GM12865 (cell line): ENCODE results near the gene TTC28.
A peak's percentile ranks its signal among the peaks of the same experiment; 100 is the strongest.

Experiments used
- DNase-seq: peaks from one replicate; pipeline ENCODE4 v3.0.0; 2010; ENCODE audit warnings: low read depth
- H3K4me3 ChIP-seq: 2 replicates; pipeline ENCODE4 v1.5.1; 2011; ENCODE audit warnings: mild to moderate bottlenecking, low read depth, low read length, control low read depth
- TF ChIP-seq, protein P1 (sequence below): IDR thresholded peaks from 2 replicates; pipeline ENCODE4 v1.5.1; 2011; ENCODE audit warnings: low read length, control low read depth, low read depth, inconsistent platforms; ENCODE audit not compliant: insufficient read depth; ENCODE audit errors: missing control alignments

Gene TTC28

DNA sequence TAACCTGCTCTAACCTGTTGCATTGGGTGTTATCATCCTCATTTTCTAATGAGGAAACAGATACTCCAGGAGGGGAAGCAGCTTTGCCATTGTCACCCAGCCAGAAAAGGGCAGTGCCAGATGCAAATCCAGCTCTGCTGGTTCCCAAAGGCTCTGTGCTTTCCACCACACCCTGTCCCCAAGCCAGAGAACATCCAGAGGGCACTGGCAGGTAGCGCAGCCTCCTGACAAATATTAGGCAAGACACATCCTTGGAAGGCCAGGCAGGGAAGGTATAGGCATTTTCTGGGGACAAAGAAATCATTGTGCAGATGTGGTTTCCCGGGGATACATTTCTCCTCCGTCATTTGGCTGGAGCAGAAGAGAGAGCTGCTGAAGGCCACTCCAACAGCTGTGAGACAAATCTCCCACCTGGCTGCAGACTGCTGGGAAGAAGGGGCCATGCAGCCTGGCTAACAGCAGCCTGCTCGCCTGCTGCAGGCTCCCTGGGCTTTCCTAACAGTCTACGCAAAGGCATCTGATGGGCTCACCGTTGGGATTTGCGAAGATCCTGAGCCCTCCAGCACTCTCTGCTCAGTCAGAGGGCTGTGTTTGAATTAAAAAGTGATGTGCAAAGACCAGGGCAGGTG is 666.7 kb downstream of the TTC28 start:
- no peak for DNase-seq
- H3K4me3 ChIP-seq: no peak overlapping the region
- TF ChIP-seq, protein P1, sequence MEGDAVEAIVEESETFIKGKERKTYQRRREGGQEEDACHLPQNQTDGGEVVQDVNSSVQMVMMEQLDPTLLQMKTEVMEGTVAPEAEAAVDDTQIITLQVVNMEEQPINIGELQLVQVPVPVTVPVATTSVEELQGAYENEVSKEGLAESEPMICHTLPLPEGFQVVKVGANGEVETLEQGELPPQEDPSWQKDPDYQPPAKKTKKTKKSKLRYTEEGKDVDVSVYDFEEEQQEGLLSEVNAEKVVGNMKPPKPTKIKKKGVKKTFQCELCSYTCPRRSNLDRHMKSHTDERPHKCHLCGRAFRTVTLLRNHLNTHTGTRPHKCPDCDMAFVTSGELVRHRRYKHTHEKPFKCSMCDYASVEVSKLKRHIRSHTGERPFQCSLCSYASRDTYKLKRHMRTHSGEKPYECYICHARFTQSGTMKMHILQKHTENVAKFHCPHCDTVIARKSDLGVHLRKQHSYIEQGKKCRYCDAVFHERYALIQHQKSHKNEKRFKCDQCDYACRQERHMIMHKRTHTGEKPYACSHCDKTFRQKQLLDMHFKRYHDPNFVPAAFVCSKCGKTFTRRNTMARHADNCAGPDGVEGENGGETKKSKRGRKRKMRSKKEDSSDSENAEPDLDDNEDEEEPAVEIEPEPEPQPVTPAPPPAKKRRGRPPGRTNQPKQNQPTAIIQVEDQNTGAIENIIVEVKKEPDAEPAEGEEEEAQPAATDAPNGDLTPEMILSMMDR: no peak

DNA sequence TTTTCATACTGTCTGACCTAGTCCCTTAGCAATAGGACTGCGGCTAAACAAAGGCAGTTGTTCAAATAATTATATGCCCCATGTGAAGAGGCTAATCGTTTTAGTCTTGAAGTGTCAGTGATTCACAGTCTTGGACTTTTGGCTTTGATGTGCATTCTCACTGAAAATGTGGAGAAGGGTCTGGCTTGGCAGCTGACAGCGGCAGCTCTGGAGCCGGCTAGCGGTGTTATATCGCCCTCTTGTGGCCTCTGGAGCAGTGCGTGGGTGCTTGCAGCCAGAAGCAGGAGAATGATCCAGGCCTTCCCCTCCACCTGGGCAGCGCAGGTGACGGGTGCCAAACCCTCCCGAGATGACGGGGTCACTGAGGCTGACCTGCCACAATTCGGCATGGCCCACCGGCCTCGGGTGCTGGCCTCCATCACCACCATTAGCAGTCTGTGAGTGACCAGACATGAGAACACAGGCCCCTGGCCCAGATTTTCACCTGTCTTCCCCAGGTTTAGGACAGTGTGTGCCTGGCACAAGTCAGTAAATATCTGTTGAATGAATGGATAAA is 670.3 kb downstream of the TTC28 start:
- DNase-seq: peak; percentile 78
- TF ChIP-seq, protein P1: peak; percentile 96
- H3K4me3 ChIP-seq: no peak overlapping the region

DNA sequence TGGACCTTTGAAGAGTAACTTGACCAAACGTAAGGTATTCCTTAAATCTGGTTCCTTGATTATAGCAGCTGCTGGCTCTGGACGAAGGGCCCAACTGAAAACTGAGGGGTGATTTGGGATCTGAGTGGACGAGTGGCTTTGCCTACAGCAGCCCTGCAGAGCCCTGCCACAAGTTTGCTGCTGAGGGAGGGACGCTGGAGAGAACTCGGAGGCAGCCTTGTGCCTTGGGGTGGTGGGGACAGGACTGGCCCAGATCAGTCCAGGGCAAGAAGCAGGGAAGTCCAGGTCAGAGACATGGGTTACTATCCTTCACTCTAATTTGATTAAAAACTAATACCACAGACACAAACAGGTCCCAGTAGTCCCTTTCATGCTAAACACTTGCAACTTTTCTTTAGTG is 671.0 kb downstream of the TTC28 start:
- DNase-seq: no peak
- TF ChIP-seq, protein P1: no peak
- no peak overlapping the region for H3K4me3 ChIP-seq

DNA sequence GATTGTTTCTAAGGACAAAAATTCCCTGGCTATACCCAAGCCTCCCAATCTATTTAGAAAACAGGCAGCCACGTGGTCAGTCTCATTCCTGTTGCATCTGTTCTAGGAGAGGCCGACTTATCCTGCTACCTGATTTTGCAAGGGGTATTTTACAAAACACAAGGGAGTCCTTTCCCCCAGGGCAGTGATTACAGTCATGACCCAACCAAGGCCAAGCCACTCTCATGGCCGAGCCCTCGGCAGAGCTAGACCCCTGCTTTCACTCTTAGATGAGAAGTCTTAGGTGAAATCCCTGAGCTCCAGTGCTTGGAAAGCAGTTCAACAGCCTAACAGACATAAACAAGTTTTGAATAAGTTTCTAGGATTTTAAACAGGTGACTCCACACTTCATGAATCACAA is 671.6 kb downstream of the TTC28 start:
- DNase-seq: no peak

DNA sequence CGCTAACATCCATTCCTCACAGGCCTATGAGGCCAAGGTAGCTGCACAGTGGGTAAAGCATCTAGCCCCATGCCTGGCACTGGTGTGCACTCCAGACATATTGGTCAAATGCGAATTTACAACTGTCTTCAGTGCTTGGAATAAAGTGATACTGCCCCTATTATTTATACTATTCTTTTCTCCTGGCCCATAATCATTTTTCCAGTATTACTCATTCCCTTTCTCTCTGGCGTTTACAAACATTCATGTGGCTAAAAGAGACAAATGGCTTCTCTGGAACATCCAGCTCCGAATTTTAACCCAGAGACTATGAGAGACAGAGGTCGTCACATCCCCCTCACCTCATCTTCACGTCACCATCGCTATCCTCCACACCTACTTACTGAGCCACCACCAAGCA is 673.4 kb downstream of the TTC28 start:
- TF ChIP-seq, protein P1: no peak
- H3K4me3 ChIP-seq: no peak overlapping the region
- DNase-seq: no peak

More for the DNA sequence above, 671.6 kb downstream of the TTC28 start:
- TF ChIP-seq, protein P1: no peak
- H3K4me3 ChIP-seq: no peak overlapping the region

DNA sequence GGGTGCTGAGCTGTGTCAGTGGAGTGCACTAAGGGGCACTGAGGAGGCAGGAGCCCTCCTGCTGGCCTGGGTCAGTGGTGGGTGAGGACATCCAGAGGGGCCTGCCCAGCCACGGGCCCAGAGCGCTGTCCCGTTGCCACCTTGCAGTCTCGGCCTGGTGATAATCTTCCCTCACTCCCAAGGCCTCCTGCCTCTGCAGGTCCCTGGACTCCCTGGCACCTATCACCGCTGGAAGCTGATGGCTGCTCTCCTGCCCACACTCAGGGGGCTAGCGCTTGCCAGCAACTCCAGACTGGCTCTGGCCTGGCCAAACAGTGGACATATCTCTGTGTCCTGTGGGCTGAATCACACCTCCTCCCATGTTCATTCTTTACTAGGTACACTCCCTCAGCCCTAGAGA is 674.1 kb downstream of the TTC28 start:
- no peak overlapping the region for H3K4me3 ChIP-seq
- no peak for DNase-seq
- TF ChIP-seq, protein P1: no peak

DNA sequence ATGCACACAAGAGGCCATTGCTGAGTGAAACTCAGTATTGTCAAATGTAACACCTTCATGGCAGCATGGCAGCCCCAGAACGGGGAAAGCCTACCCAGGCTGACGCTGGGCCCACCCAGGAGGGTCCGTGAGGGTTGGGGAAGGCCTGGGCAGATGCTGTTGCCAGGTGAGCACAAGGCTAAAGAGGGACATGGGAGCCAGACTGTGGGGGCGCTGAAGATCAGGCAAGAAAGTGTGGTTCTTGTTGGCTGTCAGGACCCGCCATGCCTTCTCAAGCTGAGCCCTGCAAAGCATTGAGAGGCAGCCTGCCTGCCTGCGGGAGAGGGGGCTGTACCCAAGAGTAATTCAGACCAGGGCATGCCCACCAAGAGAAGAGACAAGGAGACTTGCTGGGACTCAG is 675.6 kb downstream of the TTC28 start:
- no peak for DNase-seq
- H3K4me3 ChIP-seq: no peak overlapping the region
- TF ChIP-seq, protein P1: no peak
